DND-41 (cell line): Measurements from ENCODE around the gene HOXD12.

ENCODE experiments used
- EZH2 ChIP-seq: IDR thresholded peaks from 3 replicates; pipeline ENCODE4 v1.6.1; 2012; ENCODE audit warnings: borderline replicate concordance, low read depth, mild to moderate bottlenecking, moderate library complexity, low read length, inconsistent platforms; ENCODE audit not compliant: severe bottlenecking
- TF ChIP-seq, protein P1 (sequence below): IDR thresholded peaks from 2 replicates; pipeline ENCODE4 v1.5.1; 2012; ENCODE audit warnings: borderline replicate concordance, low read length, moderate library complexity, mild to moderate bottlenecking; ENCODE audit not compliant: poor library complexity, severe bottlenecking; ENCODE audit errors: extremely low read depth

DNA sequence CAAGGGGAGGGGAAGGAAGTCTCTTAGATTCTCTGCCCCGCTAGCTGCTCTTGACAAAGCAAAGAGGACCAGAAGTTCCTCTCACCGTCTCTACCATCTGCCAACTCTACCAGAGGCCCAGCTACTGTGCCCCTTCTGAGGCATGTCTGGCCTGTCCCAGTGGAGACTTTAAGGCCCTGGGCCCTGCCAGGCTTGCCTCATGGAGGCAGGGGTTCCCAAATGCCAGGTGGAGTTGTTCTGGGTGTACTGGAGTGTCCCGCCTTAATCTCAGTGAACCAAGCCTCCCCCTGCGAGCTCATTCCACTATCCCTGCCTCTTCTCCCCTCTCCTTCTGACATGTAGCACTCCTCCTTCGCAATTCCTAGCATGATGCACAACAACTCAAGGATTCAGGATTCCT, 2.2 kb downstream of the HOXD12 start:
- TF ChIP-seq, protein P1, sequence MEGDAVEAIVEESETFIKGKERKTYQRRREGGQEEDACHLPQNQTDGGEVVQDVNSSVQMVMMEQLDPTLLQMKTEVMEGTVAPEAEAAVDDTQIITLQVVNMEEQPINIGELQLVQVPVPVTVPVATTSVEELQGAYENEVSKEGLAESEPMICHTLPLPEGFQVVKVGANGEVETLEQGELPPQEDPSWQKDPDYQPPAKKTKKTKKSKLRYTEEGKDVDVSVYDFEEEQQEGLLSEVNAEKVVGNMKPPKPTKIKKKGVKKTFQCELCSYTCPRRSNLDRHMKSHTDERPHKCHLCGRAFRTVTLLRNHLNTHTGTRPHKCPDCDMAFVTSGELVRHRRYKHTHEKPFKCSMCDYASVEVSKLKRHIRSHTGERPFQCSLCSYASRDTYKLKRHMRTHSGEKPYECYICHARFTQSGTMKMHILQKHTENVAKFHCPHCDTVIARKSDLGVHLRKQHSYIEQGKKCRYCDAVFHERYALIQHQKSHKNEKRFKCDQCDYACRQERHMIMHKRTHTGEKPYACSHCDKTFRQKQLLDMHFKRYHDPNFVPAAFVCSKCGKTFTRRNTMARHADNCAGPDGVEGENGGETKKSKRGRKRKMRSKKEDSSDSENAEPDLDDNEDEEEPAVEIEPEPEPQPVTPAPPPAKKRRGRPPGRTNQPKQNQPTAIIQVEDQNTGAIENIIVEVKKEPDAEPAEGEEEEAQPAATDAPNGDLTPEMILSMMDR: no peak
- no peak for TF ChIP-seq EZH2
